ENCODE data around the gene PNO1.

- no peak for TF ChIP-seq ELF4 (IDR thresholded peaks at IDR 0.05)
- no peak for TF ChIP-seq FOXA1 (IDR thresholded peaks at IDR 0.05)
- no peak for TF ChIP-seq FOXM1 (IDR thresholded peaks at IDR 0.05; ENCODE audit: borderline replicate concordance)
- no peak for TF ChIP-seq HDGF (IDR thresholded peaks at IDR 0.05; ENCODE audit: borderline replicate concordance)
- TF ChIP-seq BHLHE40 (IDR thresholded peaks at IDR 0.05; ENCODE audit: borderline replicate concordance) = no peak
- no peak for TF ChIP-seq SP1 (IDR thresholded peaks at IDR 0.05)
Observed at GRCh38 chr2:68196120-68196716, 38.5 kb downstream of the PNO1 start.
